ENCODE data around the gene PEAK1.

DNA sequence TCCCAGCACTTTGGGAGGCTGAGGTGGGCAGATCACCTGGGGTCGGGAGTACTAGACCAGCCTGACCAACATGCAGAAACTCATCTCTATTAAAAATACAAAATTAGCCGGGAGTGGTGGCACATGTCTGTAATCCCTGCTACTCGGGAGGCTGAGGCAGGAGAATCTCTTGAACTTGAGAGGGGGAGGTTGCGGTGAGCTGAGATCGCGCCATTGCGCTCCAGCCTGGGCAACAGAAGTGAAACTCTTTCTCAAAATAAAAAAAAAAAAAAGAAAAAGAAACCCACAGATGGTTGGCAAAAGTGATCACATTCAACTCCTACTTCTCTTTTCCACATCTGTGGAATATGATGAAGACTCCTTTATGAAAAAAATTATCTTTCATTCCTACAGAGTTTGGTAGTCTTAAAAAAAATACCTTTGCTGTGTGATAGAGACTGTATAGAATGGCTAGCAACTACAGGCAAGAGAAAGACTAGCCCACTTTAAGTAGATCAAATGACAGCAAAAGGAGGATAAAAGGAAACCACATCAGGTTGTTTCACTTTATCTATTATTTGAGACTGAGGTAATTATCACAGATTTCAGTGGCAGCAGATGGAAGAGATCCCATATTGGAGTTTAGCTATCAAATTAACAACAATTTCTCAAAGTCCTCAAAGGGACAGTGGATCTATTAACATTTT is 176.0 kb downstream of the PEAK1 start:
- TF ChIP-seq EZH2phosphoT487 (IDR thresholded peaks at IDR 0.05; ENCODE audit: borderline replicate concordance, low read length), result no peak
- TF ChIP-seq, protein P1, sequence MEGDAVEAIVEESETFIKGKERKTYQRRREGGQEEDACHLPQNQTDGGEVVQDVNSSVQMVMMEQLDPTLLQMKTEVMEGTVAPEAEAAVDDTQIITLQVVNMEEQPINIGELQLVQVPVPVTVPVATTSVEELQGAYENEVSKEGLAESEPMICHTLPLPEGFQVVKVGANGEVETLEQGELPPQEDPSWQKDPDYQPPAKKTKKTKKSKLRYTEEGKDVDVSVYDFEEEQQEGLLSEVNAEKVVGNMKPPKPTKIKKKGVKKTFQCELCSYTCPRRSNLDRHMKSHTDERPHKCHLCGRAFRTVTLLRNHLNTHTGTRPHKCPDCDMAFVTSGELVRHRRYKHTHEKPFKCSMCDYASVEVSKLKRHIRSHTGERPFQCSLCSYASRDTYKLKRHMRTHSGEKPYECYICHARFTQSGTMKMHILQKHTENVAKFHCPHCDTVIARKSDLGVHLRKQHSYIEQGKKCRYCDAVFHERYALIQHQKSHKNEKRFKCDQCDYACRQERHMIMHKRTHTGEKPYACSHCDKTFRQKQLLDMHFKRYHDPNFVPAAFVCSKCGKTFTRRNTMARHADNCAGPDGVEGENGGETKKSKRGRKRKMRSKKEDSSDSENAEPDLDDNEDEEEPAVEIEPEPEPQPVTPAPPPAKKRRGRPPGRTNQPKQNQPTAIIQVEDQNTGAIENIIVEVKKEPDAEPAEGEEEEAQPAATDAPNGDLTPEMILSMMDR (conservative IDR thresholded peaks at IDR 0.05; ENCODE audit: low read depth, low read length), result no peak

Data from PC-3 (cell line).